GM19240 (cell line): ENCODE results near the gene PICK1.
"Not testable (repeated sequence)": the region's sequence is repeated elsewhere in the genome, so short reads cannot be mapped to it uniquely, and the experiment has no call there.

Experiments used
- DNase-seq: peaks from one replicate; pipeline ENCODE4 v3.0.0; 2011; ENCODE audit warnings: low spot score; ENCODE audit not compliant: insufficient read length

Gene PICK1

GRCh38 chr22:38030311-38031133, 26.7 kb upstream of the PICK1 start:
- no peak for DNase-seq

GRCh38 chr22:38031491-38031890, 25.7 kb upstream of the PICK1 start:
- DNase-seq: no peak

GRCh38 chr22:38032681-38033521, 24.3 kb upstream of the PICK1 start:
- no peak for DNase-seq

GRCh38 chr22:38033522-38034277, 23.5 kb upstream of the PICK1 start:
- DNase-seq: no peak

GRCh38 chr22:38034278-38034882, 22.8 kb upstream of the PICK1 start:
- no peak for DNase-seq

- DNase-seq: no peak
These were observed 22.2 kb upstream of the PICK1 start for GRCh38 chr22:38034884-38035529.

- DNase-seq: no peak
These were observed 21.7 kb upstream of the PICK1 start for GRCh38 chr22:38035530-38035885.

GRCh38 chr22:38036392-38037062, 20.7 kb upstream of the PICK1 start:
- no peak for DNase-seq

- not testable (repeated sequence) for DNase-seq
These were observed 19.6 kb upstream of the PICK1 start for GRCh38 chr22:38037367-38038150.

GRCh38 chr22:38038426-38038825, 18.8 kb upstream of the PICK1 start:
- DNase-seq: no peak

- DNase-seq: no peak
These were observed 18.1 kb upstream of the PICK1 start for GRCh38 chr22:38038890-38039812.

GRCh38 chr22:38040953-38041759, 16.0 kb upstream of the PICK1 start:
- DNase-seq: no peak

GRCh38 chr22:38041760-38042487, 15.3 kb upstream of the PICK1 start:
- DNase-seq: no peak

- DNase-seq: no peak
These were observed 14.8 kb upstream of the PICK1 start for GRCh38 chr22:38042488-38042790.

GRCh38 chr22:38043151-38044039, 13.8 kb upstream of the PICK1 start:
- DNase-seq: no peak

GRCh38 chr22:38046070-38046748, 11.0 kb upstream of the PICK1 start:
- DNase-seq: no peak
